K562 (cell line): Measurements from ENCODE around the gene CYB5RL. TPM values are rescaled to one million over a fixed set of nuclear protein-coding genes. Genes with fewer than 3 reads are reported as not detected.

Experiments used
- CHD7 ChIP-seq: fragments of 200-600 bp; sonication (generic); IDR thresholded peaks from one replicate; pipeline ENCODE4 v1.6.1; 2012; ENCODE audit warnings: mild to moderate bottlenecking, low read depth, low read length, inconsistent platforms
- MIER1 ChIP-seq: fragments of 450-650 bp; IDR thresholded peaks from 2 replicates; pipeline ENCODE4 v1.6.1; 2016; ENCODE audit warnings: antibody characterized with exemption, mild to moderate bottlenecking, low read depth
- ZBED1 ChIP-seq: IDR thresholded peaks from 2 replicates; pipeline ENCODE4 v1.6.1; 2014
- ZNF655 ChIP-seq: fragments of 250-450 bp; sonication (Bioruptor Pico); IDR thresholded peaks from 2 replicates; pipeline ENCODE4 v1.5.0; 2021
- polyA plus RNA-seq, 8 experiments: library from polyadenylated mRNA; depleted of rRNA in 4 of 8; stranded (reverse) in 5 of 8; unstranded in 3 of 8; fragments of >200 nt; fragmentation: Nextera tagmentation in 2 of 8; fragmentation: Illumina TruSeq in 1 of 8; extraction: Ambion mirVana in 2 of 8; extraction: Trizol in 1 of 8; gene quantifications; 2 replicates each; pipeline versions ENCODE4 v1.2.1 to v1.2.3, GENCODE V29; 2011 to 2014; ENCODE audit warnings: inconsistent platforms in 1 of 8, missing spikeins in 1 of 8
- total RNA-seq, 7 experiments: library from RNA; depleted of rRNA in 6 of 7; stranded (reverse); fragments of >200 nt in 6 of 7; fragmentation: Illumina TruSeq in 2 of 7; extraction: Trizol in 2 of 7; gene quantifications; 2 replicates each; pipeline versions ENCODE4 v1.2.1 to v1.2.3, GENCODE V29; 2011 to 2021; ENCODE audit warnings: low replicate concordance in 1 of 7
- TF ChIP-seq, protein P1 (sequence below), 2 experiments: IDR thresholded peaks in 1 of 2; conservative IDR thresholded peaks in 1 of 2; 2 replicates each; pipeline ENCODE4 v1.6.1; 2016; ENCODE audit warnings: low read depth in 2 of 2, mild to moderate bottlenecking in 1 of 2, missing compliant biosample characterization in 1 of 2, missing genetic modification characterization in 1 of 2, moderate library complexity in 1 of 2

The CYB5RL gene
- total and polyA plus RNA-seq, 9 of the 15 experiments (the other 6 are each of a cell fraction or from before 2014, with no cell fraction given), result 7.9 to 18.0 (median 11.2) TPM

DNA sequence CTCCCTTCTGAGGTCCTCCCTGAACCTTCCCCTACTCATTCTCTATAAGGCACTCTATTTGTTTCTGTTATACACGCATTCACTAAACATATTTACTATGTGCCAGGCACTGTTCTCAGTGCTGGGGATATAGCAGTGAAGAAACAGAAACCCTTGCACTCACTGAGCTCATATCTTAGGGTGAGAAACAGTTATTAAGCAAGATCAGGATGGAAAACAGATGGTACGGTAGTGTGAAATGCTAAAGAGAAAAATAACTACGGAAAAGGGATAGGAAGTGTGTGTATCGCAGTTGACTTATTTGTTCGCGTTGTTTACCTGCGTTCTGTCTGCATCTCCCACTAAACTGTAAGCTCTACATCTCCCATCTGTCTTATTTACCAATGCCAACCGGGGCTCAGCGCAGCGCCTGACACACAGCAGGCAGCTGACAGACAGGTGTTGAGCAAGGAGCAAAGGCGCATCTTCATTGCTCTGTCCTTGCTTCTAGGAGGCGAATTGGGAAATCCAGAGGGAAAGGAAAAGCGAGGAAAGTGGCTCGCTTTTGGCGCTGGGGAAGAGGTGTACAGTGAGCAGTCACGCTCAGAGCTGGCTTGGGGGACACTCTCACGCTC lies 572 bp downstream of the CYB5RL start (continued):
- TF ChIP-seq, protein P1, sequence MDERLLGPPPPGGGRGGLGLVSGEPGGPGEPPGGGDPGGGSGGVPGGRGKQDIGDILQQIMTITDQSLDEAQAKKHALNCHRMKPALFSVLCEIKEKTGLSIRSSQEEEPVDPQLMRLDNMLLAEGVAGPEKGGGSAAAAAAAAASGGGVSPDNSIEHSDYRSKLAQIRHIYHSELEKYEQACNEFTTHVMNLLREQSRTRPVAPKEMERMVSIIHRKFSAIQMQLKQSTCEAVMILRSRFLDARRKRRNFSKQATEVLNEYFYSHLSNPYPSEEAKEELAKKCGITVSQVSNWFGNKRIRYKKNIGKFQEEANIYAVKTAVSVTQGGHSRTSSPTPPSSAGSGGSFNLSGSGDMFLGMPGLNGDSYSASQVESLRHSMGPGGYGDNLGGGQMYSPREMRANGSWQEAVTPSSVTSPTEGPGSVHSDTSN (CRISPR knock-in tag; IDR thresholded peaks at IDR 0.05; ENCODE audit: low read depth), result no peak
- TF ChIP-seq, protein P1 (tag; conservative IDR thresholded peaks at IDR 0.05; ENCODE audit: low read depth), result no peak
- TF ChIP-seq CHD7 (no peak), MIER1 (no peak), ZNF655 (no peak), ZBED1 (no peak)
